Peyer's patch (tissue), 4 donors: ENCODE results near the gene KIFC3. TPM values are rescaled to one million over a fixed set of nuclear protein-coding genes. Genes with fewer than 3 reads are reported as not detected.

Source experiments
- DNase-seq, 3 donors: peaks; one replicate each; pipeline ENCODE4 v3.0.0-alpha.2; 2017 to 2019
- H3K27ac ChIP-seq, 4 donors: fragments of 200-600 bp; sonication (generic); one replicate each; pipeline ENCODE4 v1.5.1; 2016 to 2019
- H3K27me3 ChIP-seq, 2 donors: fragments of 200-600 bp; sonication (generic); one replicate each; pipeline ENCODE4 v1.5.1; 2019
- H3K36me3 ChIP-seq, 3 donors: fragments of 200-600 bp; sonication (generic); one replicate each; pipeline ENCODE4 v1.5.1; 2016 to 2019
- H3K4me1 ChIP-seq, 4 donors: fragments of 200-600 bp; sonication (generic); one replicate each; pipeline ENCODE4 v1.5.1; 2016 to 2019
- H3K4me3 ChIP-seq, 4 donors: fragments of 200-600 bp; sonication (generic); 1 replicate in 3 of 4; 2 replicates in 1 of 4; pipeline ENCODE4 v1.5.1; 2016 to 2019; ENCODE audit warnings: mild to moderate bottlenecking in 1 of 4
- H3K9me3 ChIP-seq, 4 donors: fragments of 200-600 bp; sonication (generic); one replicate each; pipeline ENCODE4 v1.5.1; 2016 to 2019; ENCODE audit warnings: mild to moderate bottlenecking in 1 of 4
- POLR2A ChIP-seq, 2 donors: fragments of 450-650 bp; IDR thresholded peaks; one replicate each; pipeline ENCODE4 v1.5.1; 2017; ENCODE audit warnings: antibody characterized with exemption in 2 of 2, mild to moderate bottlenecking in 2 of 2, moderate library complexity in 2 of 2
- total RNA-seq, 4 donors: library from RNA; depleted of rRNA; stranded (reverse); fragments of >200 nt; gene quantifications; one replicate each; pipeline ENCODE4 v1.1.0, GENCODE V29; 2016
- TF ChIP-seq, protein P1 (sequence below), 6 experiments: fragments of 450-650 bp in 4 of 6; fragments of 200-600 bp in 2 of 6; sonication (generic) in 1 of 6; IDR thresholded peaks; one replicate each; pipeline ENCODE4 v1.5.1; 2017 to 2019; ENCODE audit warnings: antibody characterized with exemption in 6 of 6, mild to moderate bottlenecking in 3 of 6, moderate library complexity in 1 of 6

The KIFC3 gene
- total RNA-seq, 4 donors from 2014 or later: 29.7 to 530 (median 272) TPM

DNA sequence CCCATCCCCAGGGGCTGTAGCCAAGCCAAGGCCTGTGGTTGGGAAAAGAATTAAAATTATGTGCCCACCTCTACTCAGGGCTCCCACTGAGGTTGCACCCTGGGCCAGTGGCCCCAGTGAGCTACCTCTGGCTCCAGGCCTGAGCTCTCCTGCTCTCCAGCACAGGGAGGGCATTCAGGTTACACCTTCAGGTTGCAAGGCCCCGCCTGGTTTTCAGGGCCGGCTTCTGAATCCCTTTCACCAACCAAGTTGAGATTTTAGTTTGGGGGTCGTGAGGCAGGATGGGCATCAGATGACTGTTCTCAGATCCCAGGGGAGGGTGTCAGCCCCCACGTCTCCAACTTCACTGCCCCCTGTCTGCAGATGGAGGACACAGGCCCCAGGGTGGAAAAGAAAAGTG, 74.7 kb downstream of the KIFC3 start:
- no peaks in the 10 kb centered on the region for H3K36me3 ChIP-seq
- no peaks in the 10 kb centered on the region for H3K4me1 ChIP-seq
- no peak for TF ChIP-seq POLR2A (IDR thresholded peaks at IDR 0.05)
- TF ChIP-seq, protein P1, sequence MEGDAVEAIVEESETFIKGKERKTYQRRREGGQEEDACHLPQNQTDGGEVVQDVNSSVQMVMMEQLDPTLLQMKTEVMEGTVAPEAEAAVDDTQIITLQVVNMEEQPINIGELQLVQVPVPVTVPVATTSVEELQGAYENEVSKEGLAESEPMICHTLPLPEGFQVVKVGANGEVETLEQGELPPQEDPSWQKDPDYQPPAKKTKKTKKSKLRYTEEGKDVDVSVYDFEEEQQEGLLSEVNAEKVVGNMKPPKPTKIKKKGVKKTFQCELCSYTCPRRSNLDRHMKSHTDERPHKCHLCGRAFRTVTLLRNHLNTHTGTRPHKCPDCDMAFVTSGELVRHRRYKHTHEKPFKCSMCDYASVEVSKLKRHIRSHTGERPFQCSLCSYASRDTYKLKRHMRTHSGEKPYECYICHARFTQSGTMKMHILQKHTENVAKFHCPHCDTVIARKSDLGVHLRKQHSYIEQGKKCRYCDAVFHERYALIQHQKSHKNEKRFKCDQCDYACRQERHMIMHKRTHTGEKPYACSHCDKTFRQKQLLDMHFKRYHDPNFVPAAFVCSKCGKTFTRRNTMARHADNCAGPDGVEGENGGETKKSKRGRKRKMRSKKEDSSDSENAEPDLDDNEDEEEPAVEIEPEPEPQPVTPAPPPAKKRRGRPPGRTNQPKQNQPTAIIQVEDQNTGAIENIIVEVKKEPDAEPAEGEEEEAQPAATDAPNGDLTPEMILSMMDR (IDR thresholded peaks at IDR 0.05): no peak
- H3K27ac ChIP-seq: no peak overlapping the region
- peak in 1 of 3 donors; percentile 34 for DNase-seq
- H3K27me3 ChIP-seq: no peaks in the 10 kb centered on the region
- no peaks in the 10 kb centered on the region for H3K9me3 ChIP-seq
- H3K4me3 ChIP-seq: no peak overlapping the region

DNA sequence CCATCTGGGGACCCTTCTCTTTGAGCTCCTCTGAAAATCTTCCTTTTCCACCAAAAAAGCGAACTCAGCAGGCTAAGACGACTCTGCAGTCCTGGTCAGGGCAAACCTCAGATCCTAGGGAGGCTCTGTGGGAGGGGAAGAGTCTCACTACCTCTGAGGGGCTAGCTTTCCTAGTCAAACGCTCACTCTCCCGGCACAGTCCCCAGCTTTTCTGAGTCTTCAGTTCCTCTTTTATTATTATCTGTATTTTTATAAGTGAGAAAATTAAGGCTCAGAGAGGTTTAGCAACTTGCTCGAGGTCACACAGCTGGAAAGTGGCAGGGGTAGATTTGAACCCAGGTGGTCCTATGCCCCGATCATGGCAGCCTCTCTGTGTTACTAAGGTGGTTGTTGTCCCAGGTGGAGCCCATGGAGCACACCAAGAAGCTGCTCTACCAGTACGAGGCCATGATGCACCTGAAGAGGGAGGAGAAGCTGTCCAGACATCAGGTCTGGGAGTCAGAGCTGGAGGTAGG, 75.8 kb downstream of the KIFC3 start:
- no peak overlapping the region for H3K4me3 ChIP-seq
- no peaks in the 10 kb centered on the region for H3K4me1 ChIP-seq
- peak in 1 of 3 donors; percentile 7 for DNase-seq
- H3K27ac ChIP-seq: no peak overlapping the region
- H3K27me3 ChIP-seq: no peaks in the 10 kb centered on the region
- H3K9me3 ChIP-seq: no peaks in the 10 kb centered on the region
- no peaks in the 10 kb centered on the region for H3K36me3 ChIP-seq
- TF ChIP-seq POLR2A (IDR thresholded peaks at IDR 0.05): no peak
- TF ChIP-seq, protein P1 (IDR thresholded peaks at IDR 0.05): no peak

DNA sequence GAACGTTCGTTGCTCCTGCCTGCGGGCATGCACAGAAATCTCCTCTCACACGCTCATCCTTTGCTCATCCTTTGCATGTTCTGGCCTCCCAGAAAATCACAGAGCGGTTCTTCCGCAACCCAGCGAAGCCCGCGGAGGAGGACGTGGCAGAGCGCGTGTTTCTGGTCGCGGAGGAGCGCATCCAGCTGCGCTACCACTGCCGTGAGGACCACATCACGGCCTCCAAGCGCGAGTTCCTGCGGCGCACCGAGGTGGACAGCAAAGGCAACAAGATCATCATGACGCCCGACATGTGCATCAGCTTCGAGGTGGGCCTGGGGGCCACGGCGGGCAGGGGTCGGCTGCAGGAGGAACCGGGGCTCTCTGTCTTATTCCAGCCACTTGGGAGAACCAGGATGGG, 76.3 kb downstream of the KIFC3 start:
- Histone ChIP-seq H3K4me1 (no peaks in the 10 kb centered on the region), H3K9me3 (no peaks in the 10 kb centered on the region), H3K36me3 (no peaks in the 10 kb centered on the region), H3K27me3 (no peaks in the 10 kb centered on the region), H3K4me3 (no peak overlapping the region), H3K27ac (no peak overlapping the region)
- peak in 1 of 3 donors; percentile 39 for DNase-seq
- TF ChIP-seq, protein P1 (IDR thresholded peaks at IDR 0.05): no peak
- no peak for TF ChIP-seq POLR2A (IDR thresholded peaks at IDR 0.05)

DNA sequence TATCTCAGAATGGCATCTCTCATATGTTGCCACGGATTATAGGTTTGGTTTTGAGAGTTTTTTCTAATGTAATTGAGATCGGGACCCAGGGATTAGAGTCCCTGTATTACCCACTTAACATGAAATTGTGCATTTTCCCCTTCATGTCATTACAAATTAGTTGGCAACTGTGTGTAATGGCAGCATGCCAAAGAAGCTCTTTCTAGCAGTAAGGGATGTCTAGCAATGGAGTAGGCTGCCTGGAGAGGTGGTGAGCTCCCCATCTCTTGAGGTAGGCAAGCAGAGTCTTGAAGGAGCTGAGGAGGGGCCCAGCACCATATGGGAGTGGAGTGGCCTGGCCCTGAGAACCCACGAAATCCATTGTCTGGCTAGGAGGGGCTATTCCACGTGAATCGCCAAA, 76.7 kb downstream of the KIFC3 start:
- TF ChIP-seq, protein P1 (IDR thresholded peaks at IDR 0.05): no peak
- TF ChIP-seq POLR2A (IDR thresholded peaks at IDR 0.05): no peak

DNA sequence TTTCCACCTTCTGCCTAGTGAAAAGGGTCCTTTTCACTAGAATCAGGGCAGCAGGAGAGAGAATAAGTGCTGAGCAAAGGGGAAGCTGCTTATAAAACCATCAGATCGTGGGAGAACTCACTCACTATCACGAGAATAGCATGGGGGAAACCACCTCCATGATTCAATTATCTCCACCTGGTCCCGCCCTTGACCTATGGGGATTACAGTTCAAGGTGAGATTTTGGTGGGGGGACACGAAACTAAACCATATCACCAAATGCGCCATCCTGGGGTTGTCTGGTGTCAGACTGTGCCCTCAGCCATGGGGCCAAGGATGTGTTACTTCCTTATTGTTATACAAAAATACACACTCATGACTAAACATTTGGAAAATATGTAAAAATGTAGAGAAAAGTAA, 77.1 kb downstream of the KIFC3 start:
- peak in 1 of 3 donors; percentile 15 for DNase-seq
- no peak overlapping the region for H3K27ac ChIP-seq
- no peak overlapping the region for H3K4me3 ChIP-seq
- H3K36me3 ChIP-seq: no peaks in the 10 kb centered on the region
- H3K9me3 ChIP-seq: no peaks in the 10 kb centered on the region
- no peaks in the 10 kb centered on the region for H3K27me3 ChIP-seq
- TF ChIP-seq, protein P1 (IDR thresholded peaks at IDR 0.05): no peak
- no peak for TF ChIP-seq POLR2A (IDR thresholded peaks at IDR 0.05)
- H3K4me1 ChIP-seq: no peaks in the 10 kb centered on the region

More for the DNA sequence above, 76.7 kb downstream of the KIFC3 start:
- Histone ChIP-seq H3K4me1 (no peaks in the 10 kb centered on the region), H3K27ac (no peak overlapping the region), H3K36me3 (no peaks in the 10 kb centered on the region), H3K9me3 (no peaks in the 10 kb centered on the region), H3K4me3 (no peak overlapping the region), H3K27me3 (no peaks in the 10 kb centered on the region)
- DNase-seq: no peak

DNA sequence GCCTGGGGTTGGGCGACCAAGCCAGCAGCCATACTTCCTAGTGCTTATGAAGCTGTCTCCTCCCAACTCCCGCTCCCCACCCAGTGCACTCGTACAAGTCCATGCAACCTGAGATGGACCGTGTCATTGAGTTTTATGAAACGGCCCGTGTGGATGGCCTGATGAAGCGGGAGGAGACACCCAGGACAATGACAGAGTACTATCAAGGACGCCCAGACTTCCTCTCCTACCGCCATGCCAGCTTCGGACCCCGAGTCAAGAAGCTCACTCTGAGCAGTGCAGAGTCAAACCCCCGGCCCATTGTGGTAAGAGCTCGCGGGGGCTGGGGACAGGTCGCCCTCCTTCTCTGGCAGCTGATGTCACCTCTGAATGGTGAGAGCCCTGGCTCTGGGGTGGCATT, 77.8 kb downstream of the KIFC3 start:
- Histone ChIP-seq H3K4me3 (no peak overlapping the region), H3K27me3 (no peaks in the 10 kb centered on the region), H3K27ac (no peak overlapping the region), H3K36me3 (no peaks in the 10 kb centered on the region), H3K4me1 (no peaks in the 10 kb centered on the region), H3K9me3 (no peaks in the 10 kb centered on the region)
- TF ChIP-seq, protein P1 (IDR thresholded peaks at IDR 0.05): no peak
- TF ChIP-seq POLR2A (IDR thresholded peaks at IDR 0.05): no peak
- peak in 1 of 3 donors; percentile 7 for DNase-seq
